Liver (tissue), 3 donors: ENCODE measurements around the gene CACFD1.

Experiments used
- EGR1 ChIP-seq, 2 donors: IDR thresholded peaks; 2 replicates each; pipeline ENCODE4 v1.6.1; 2016 to 2018; ENCODE audit warnings: antibody characterized with exemption in 2 of 2, low read depth in 2 of 2
- FOXA2 ChIP-seq: IDR thresholded peaks from 2 replicates; pipeline ENCODE4 v1.6.1; 2016; ENCODE audit warnings: antibody characterized with exemption
- GABPA ChIP-seq, 2 donors: IDR thresholded peaks in 1 of 2; conservative IDR thresholded peaks in 1 of 2; 2 replicates each; pipeline ENCODE4 v1.6.1; 2016; ENCODE audit warnings: antibody characterized with exemption in 2 of 2, mild to moderate bottlenecking in 1 of 2, moderate library complexity in 1 of 2
- JUND ChIP-seq, 2 donors: IDR thresholded peaks; 2 replicates each; pipeline ENCODE4 v1.6.1; 2016; ENCODE audit warnings: antibody characterized with exemption in 2 of 2
- RAD21 ChIP-seq, 2 donors: IDR thresholded peaks; 2 replicates each; pipeline ENCODE4 v1.6.1; 2016; ENCODE audit warnings: antibody characterized with exemption in 2 of 2, mild to moderate bottlenecking in 2 of 2
- RXRA ChIP-seq, 2 donors: IDR thresholded peaks; 2 replicates each; pipeline ENCODE4 v1.6.1; 2017 to 2018; ENCODE audit warnings: antibody characterized with exemption in 2 of 2, mild to moderate bottlenecking in 1 of 2
- SP1 ChIP-seq: IDR thresholded peaks from 2 replicates; pipeline ENCODE4 v1.6.1; 2018; ENCODE audit warnings: antibody characterized with exemption, mild to moderate bottlenecking
- TAF1 ChIP-seq: conservative IDR thresholded peaks from 2 replicates; pipeline ENCODE4 v1.6.1; 2016; ENCODE audit warnings: antibody characterized with exemption, mild to moderate bottlenecking
- YY1 ChIP-seq: IDR thresholded peaks from 2 replicates; pipeline ENCODE4 v1.6.1; 2016; ENCODE audit warnings: antibody characterized with exemption, mild to moderate bottlenecking
- TF ChIP-seq, protein P1 (sequence below): fragments of 150-350 bp; IDR thresholded peaks from 2 replicates; pipeline ENCODE4 v1.5.1; 2017; ENCODE audit warnings: improper control_type of control experiment, low read depth, low read length; ENCODE audit not compliant: missing input control
- TF ChIP-seq, protein P2 (sequence below): IDR thresholded peaks from 2 replicates; pipeline ENCODE4 v1.6.1; 2016; ENCODE audit warnings: antibody characterized with exemption, mild to moderate bottlenecking
- TF ChIP-seq, protein P3 (sequence below): IDR thresholded peaks from 2 replicates; pipeline ENCODE4 v1.6.1; 2016; ENCODE audit warnings: antibody characterized with exemption
- TF ChIP-seq, protein P4 (sequence below): IDR thresholded peaks from 2 replicates; pipeline ENCODE4 v1.6.1; 2016; ENCODE audit warnings: antibody characterized with exemption
- TF ChIP-seq, protein P5 (sequence below): IDR thresholded peaks from 2 replicates; pipeline ENCODE4 v1.6.1; 2016; ENCODE audit warnings: antibody characterized with exemption
- donor health status: healthy.
- donor health status: healthy.

DNA sequence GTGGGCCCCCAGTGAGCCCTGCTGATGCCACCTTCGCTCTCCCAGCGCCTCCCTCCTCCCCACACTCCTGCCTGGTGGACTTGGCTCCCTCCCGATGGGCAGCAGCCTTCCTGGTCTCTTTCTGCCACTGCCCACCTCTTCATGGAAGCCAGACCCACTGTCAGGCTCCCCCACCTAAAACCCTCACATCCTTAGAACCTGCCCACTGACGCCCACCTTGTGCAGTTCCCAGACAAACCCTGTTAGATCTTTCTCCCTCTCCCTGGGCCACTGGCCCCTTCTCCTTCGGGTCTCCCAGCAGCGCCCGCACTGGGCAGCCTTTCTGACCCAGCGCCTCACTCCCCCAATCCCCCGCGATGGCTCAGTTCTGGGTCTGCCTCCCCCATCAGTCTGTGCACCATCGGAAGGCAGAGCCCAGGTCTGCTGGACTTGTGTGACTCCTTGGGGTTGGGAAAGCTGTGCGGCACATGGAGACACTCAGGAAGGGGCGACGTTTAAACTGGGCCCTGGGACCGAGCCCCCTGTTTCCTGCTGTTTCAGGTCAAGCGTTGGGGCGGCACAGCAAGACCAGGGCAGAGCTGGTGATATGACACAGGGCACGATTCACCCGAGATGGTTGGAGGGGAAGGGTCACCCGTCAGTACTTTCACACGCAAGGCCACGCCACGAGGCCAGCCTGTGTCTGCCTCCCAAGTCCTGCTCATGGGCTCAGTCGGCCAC lies 47.6 kb downstream of the CACFD1 start:
- TF ChIP-seq, protein P1, sequence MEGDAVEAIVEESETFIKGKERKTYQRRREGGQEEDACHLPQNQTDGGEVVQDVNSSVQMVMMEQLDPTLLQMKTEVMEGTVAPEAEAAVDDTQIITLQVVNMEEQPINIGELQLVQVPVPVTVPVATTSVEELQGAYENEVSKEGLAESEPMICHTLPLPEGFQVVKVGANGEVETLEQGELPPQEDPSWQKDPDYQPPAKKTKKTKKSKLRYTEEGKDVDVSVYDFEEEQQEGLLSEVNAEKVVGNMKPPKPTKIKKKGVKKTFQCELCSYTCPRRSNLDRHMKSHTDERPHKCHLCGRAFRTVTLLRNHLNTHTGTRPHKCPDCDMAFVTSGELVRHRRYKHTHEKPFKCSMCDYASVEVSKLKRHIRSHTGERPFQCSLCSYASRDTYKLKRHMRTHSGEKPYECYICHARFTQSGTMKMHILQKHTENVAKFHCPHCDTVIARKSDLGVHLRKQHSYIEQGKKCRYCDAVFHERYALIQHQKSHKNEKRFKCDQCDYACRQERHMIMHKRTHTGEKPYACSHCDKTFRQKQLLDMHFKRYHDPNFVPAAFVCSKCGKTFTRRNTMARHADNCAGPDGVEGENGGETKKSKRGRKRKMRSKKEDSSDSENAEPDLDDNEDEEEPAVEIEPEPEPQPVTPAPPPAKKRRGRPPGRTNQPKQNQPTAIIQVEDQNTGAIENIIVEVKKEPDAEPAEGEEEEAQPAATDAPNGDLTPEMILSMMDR, result no peak
- TF ChIP-seq, protein P2, sequence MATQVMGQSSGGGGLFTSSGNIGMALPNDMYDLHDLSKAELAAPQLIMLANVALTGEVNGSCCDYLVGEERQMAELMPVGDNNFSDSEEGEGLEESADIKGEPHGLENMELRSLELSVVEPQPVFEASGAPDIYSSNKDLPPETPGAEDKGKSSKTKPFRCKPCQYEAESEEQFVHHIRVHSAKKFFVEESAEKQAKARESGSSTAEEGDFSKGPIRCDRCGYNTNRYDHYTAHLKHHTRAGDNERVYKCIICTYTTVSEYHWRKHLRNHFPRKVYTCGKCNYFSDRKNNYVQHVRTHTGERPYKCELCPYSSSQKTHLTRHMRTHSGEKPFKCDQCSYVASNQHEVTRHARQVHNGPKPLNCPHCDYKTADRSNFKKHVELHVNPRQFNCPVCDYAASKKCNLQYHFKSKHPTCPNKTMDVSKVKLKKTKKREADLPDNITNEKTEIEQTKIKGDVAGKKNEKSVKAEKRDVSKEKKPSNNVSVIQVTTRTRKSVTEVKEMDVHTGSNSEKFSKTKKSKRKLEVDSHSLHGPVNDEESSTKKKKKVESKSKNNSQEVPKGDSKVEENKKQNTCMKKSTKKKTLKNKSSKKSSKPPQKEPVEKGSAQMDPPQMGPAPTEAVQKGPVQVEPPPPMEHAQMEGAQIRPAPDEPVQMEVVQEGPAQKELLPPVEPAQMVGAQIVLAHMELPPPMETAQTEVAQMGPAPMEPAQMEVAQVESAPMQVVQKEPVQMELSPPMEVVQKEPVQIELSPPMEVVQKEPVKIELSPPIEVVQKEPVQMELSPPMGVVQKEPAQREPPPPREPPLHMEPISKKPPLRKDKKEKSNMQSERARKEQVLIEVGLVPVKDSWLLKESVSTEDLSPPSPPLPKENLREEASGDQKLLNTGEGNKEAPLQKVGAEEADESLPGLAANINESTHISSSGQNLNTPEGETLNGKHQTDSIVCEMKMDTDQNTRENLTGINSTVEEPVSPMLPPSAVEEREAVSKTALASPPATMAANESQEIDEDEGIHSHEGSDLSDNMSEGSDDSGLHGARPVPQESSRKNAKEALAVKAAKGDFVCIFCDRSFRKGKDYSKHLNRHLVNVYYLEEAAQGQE, result no peak
- TF ChIP-seq, protein P3, sequence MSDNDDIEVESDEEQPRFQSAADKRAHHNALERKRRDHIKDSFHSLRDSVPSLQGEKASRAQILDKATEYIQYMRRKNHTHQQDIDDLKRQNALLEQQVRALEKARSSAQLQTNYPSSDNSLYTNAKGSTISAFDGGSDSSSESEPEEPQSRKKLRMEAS, result no peak
- TF ChIP-seq GABPA (IDR thresholded peaks at IDR 0.05 in 1 of 2, conservative IDR thresholded peaks at IDR 0.05 in 1 of 2) (no peak), RAD21 (IDR thresholded peaks at IDR 0.05) (no peak), EGR1 (IDR thresholded peaks at IDR 0.05; ENCODE audit: low read depth in 2 of 2) (no peak), YY1 (no peak), RXRA (IDR thresholded peaks at IDR 0.05) (no peak), FOXA2 (no peak), SP1 (no peak), JUND (IDR thresholded peaks at IDR 0.05) (no peak), TAF1 (no peak)
- TF ChIP-seq, protein P4, sequence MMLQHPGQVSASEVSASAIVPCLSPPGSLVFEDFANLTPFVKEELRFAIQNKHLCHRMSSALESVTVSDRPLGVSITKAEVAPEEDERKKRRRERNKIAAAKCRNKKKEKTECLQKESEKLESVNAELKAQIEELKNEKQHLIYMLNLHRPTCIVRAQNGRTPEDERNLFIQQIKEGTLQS, result no peak
- TF ChIP-seq, protein P5, sequence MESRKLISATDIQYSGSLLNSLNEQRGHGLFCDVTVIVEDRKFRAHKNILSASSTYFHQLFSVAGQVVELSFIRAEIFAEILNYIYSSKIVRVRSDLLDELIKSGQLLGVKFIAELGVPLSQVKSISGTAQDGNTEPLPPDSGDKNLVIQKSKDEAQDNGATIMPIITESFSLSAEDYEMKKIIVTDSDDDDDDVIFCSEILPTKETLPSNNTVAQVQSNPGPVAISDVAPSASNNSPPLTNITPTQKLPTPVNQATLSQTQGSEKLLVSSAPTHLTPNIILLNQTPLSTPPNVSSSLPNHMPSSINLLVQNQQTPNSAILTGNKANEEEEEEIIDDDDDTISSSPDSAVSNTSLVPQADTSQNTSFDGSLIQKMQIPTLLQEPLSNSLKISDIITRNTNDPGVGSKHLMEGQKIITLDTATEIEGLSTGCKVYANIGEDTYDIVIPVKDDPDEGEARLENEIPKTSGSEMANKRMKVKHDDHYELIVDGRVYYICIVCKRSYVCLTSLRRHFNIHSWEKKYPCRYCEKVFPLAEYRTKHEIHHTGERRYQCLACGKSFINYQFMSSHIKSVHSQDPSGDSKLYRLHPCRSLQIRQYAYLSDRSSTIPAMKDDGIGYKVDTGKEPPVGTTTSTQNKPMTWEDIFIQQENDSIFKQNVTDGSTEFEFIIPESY, result no peak
